ENCODE results near the gene FOXG1. TPM values are rescaled to one million over a fixed set of nuclear protein-coding genes. Genes with fewer than 3 reads are reported as not detected.

FOXG1 gene
- total RNA-seq, 1 donor from 2014 or later = not detected

- Mint-ChIP-seq H3K27me3 (ENCODE audit: low read depth) (peaks cover 17% of the 10 kb centered on the region), H3K9me3 (ENCODE audit: low read depth) (peaks cover 7% of the 10 kb centered on the region), H3K4me1 (ENCODE audit: low read depth) (no peaks in the 10 kb centered on the region), H3K36me3 (ENCODE audit: low read depth) (no peaks in the 10 kb centered on the region), H3K4me3 (ENCODE audit: unreplicated experiment) (no peak overlapping the region), H3K27ac (ENCODE audit: unreplicated experiment) (no peak overlapping the region)
- DNase-seq (ENCODE audit: low spot score) = no peak
- TF ChIP-seq CTCF (IDR thresholded peaks at IDR 0.05) = no peak
Measured at GRCh38 chr14:28745176-28745575, 21.4 kb upstream of the FOXG1 start.

GRCh38 chr14:28746247-28746646 is 20.3 kb upstream of the FOXG1 start:
- H3K27me3 Mint-ChIP-seq (ENCODE audit: low read depth) = peaks cover 20% of the 10 kb centered on the region
- peaks cover 7% of the 10 kb centered on the region for H3K9me3 Mint-ChIP-seq (ENCODE audit: low read depth)
- H3K4me3 Mint-ChIP-seq (ENCODE audit: unreplicated experiment) = no peak overlapping the region
- DNase-seq (ENCODE audit: low spot score) = no peak
- H3K27ac Mint-ChIP-seq (ENCODE audit: unreplicated experiment) = no peak overlapping the region
- no peak for TF ChIP-seq CTCF (IDR thresholded peaks at IDR 0.05)
- H3K36me3 Mint-ChIP-seq (ENCODE audit: low read depth) = no peaks in the 10 kb centered on the region
- H3K4me1 Mint-ChIP-seq (ENCODE audit: low read depth) = no peaks in the 10 kb centered on the region

GRCh38 chr14:28751467-28752058 is 15.0 kb upstream of the FOXG1 start:
- no peak overlapping the region for H3K27ac Mint-ChIP-seq (ENCODE audit: unreplicated experiment)
- peaks cover 48% of the 10 kb centered on the region for H3K27me3 Mint-ChIP-seq (ENCODE audit: low read depth)
- TF ChIP-seq CTCF (IDR thresholded peaks at IDR 0.05) = peak; percentile 77
- no peaks in the 10 kb centered on the region for H3K4me1 Mint-ChIP-seq (ENCODE audit: low read depth)
- no peak for DNase-seq (ENCODE audit: low spot score)
- no peaks in the 10 kb centered on the region for H3K36me3 Mint-ChIP-seq (ENCODE audit: low read depth)
- peaks cover 6% of the 10 kb centered on the region for H3K9me3 Mint-ChIP-seq (ENCODE audit: low read depth)
- H3K4me3 Mint-ChIP-seq (ENCODE audit: unreplicated experiment) = no peak overlapping the region

- Mint-ChIP-seq H3K27me3 (ENCODE audit: low read depth) (peaks cover 62% of the 10 kb centered on the region), H3K27ac (ENCODE audit: unreplicated experiment) (no peak overlapping the region), H3K4me3 (ENCODE audit: unreplicated experiment) (no peak overlapping the region), H3K9me3 (ENCODE audit: low read depth) (no peaks in the 10 kb centered on the region), H3K36me3 (ENCODE audit: low read depth) (no peaks in the 10 kb centered on the region), H3K4me1 (ENCODE audit: low read depth) (peaks cover 7% of the 10 kb centered on the region)
- DNase-seq (ENCODE audit: low spot score) = no peak
- peak; percentile 97 for TF ChIP-seq CTCF (IDR thresholded peaks at IDR 0.05)
Measured at GRCh38 chr14:28754209-28754985, 12.2 kb upstream of the FOXG1 start.

- no peaks in the 10 kb centered on the region for H3K9me3 Mint-ChIP-seq (ENCODE audit: low read depth)
- H3K27me3 Mint-ChIP-seq (ENCODE audit: low read depth) = peaks cover 69% of the 10 kb centered on the region
- no peak overlapping the region for H3K4me3 Mint-ChIP-seq (ENCODE audit: unreplicated experiment)
- DNase-seq (ENCODE audit: low spot score) = no peak
- no peak overlapping the region for H3K27ac Mint-ChIP-seq (ENCODE audit: unreplicated experiment)
- no peak for TF ChIP-seq CTCF (IDR thresholded peaks at IDR 0.05)
- H3K4me1 Mint-ChIP-seq (ENCODE audit: low read depth) = peaks cover 12% of the 10 kb centered on the region
- H3K36me3 Mint-ChIP-seq (ENCODE audit: low read depth) = no peaks in the 10 kb centered on the region
Measured at GRCh38 chr14:28755198-28755815, 11.3 kb upstream of the FOXG1 start.

Measured in chondrocyte (in vitro differentiated cells).